Measurements from ENCODE around the gene DYNC2LI1.
A peak's percentile ranks its signal among the peaks of the same experiment; 100 is the strongest.

GRCh38 chr2:43749583-43749982 lies 24.3 kb upstream of the DYNC2LI1 start:
- TF ChIP-seq, protein P1, sequence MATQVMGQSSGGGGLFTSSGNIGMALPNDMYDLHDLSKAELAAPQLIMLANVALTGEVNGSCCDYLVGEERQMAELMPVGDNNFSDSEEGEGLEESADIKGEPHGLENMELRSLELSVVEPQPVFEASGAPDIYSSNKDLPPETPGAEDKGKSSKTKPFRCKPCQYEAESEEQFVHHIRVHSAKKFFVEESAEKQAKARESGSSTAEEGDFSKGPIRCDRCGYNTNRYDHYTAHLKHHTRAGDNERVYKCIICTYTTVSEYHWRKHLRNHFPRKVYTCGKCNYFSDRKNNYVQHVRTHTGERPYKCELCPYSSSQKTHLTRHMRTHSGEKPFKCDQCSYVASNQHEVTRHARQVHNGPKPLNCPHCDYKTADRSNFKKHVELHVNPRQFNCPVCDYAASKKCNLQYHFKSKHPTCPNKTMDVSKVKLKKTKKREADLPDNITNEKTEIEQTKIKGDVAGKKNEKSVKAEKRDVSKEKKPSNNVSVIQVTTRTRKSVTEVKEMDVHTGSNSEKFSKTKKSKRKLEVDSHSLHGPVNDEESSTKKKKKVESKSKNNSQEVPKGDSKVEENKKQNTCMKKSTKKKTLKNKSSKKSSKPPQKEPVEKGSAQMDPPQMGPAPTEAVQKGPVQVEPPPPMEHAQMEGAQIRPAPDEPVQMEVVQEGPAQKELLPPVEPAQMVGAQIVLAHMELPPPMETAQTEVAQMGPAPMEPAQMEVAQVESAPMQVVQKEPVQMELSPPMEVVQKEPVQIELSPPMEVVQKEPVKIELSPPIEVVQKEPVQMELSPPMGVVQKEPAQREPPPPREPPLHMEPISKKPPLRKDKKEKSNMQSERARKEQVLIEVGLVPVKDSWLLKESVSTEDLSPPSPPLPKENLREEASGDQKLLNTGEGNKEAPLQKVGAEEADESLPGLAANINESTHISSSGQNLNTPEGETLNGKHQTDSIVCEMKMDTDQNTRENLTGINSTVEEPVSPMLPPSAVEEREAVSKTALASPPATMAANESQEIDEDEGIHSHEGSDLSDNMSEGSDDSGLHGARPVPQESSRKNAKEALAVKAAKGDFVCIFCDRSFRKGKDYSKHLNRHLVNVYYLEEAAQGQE (IDR thresholded peaks at IDR 0.05; ENCODE audit: low read depth) = no peak
- no peak for TF ChIP-seq TAF1 (IDR thresholded peaks at IDR 0.05; ENCODE audit: low read depth)
- TF ChIP-seq NFIC (IDR thresholded peaks at IDR 0.05) = peak; percentile 93
- TF ChIP-seq RAD21 (IDR thresholded peaks at IDR 0.05; ENCODE audit: low read depth) = no peak
- TF ChIP-seq EP300 (IDR thresholded peaks at IDR 0.05; ENCODE audit: borderline replicate concordance) = peak; percentile 81
- TF ChIP-seq, protein P2, sequence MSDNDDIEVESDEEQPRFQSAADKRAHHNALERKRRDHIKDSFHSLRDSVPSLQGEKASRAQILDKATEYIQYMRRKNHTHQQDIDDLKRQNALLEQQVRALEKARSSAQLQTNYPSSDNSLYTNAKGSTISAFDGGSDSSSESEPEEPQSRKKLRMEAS (IDR thresholded peaks at IDR 0.05) = no peak
- peak; percentile 78; the same call in 1 of the 2 replicates for TF ChIP-seq YY1 (IDR thresholded peaks at IDR 0.05; ENCODE audit: low read depth)
- no peak for TF ChIP-seq ZBTB7A (IDR thresholded peaks at IDR 0.05; ENCODE audit: low read depth)
- peak; percentile 84 for TF ChIP-seq TEAD4 (IDR thresholded peaks at IDR 0.05)
- no peak for TF ChIP-seq USF1 (IDR thresholded peaks at IDR 0.05)
- TF ChIP-seq CREB1 (IDR thresholded peaks at IDR 0.05; ENCODE audit: low read depth) = no peak
- TF ChIP-seq FOXM1 (IDR thresholded peaks at IDR 0.05; ENCODE audit: borderline replicate concordance, low read depth) = peak; percentile 68; the same call in 1 of the 2 replicates
- no peak for TF ChIP-seq EGR1 (IDR thresholded peaks at IDR 0.05)
